Measurements from ENCODE around the gene MAST3.

The MAST3 gene

GRCh38 chr19:18191640-18192062, 94.1 kb downstream of the MAST3 start (continued):
- TF ChIP-seq ZNF280D (tag by site-specific recombination; IDR thresholded peaks at IDR 0.05), result no peak
- no peak for TF ChIP-seq KLF1 (tag by site-specific recombination; IDR thresholded peaks at IDR 0.05)

GRCh38 chr19:18192673-18193387, 95.3 kb downstream of the MAST3 start, which contains the start of gene MPV17L2:
Gene MPV17L2 (plus strand): TSS chr19:18193218. CDS start chr19:18193282, 64 bp downstream.
- Histone ChIP-seq H3K4me1 (ENCODE audit: control insufficient read depth, insufficient read depth, low read length) (no peaks in the 10 kb centered on the region), H3K9me3 (ENCODE audit: control insufficient read depth, insufficient read depth, low read depth, low read length) (no peaks in the 10 kb centered on the region), H3K27ac (ENCODE audit: extremely low read depth, low read depth, low read length) (peak within 1 kb of the TSS; percentile 40; the same call in 1 of the 2 replicates), H3K4me3 (ENCODE audit: low read depth, low read length) (peak within 1 kb of the TSS; percentile 76), H3K36me3 (ENCODE audit: control insufficient read depth in 2 of 2, insufficient read depth in 1 of 2, low read length in 2 of 2) (peaks cover 0 to 14% of the 10 kb centered on the region in 2 experiments; a peak in 2 of 3 replicates)
- POLR2A ChIA-PET, result interaction anchor here (0.6 to 2.3 kb wide), 16 partner anchors 9 to 369 kb away, joined by 3 to 8 read pairs (median 4); partner anchors contain the start of genes JUND, MAST3 and RAB3A
- CTCF ChIA-PET, result interaction anchor here (0.6 to 2.9 kb wide), 12 partner anchors 10 to 218 kb away, joined by 3 to 16 read pairs (median 5); partner anchors contain the start of gene RAB3A
- TF ChIP-seq IKZF3 (tag by site-specific recombination; IDR thresholded peaks at IDR 0.05) (peak; percentile 81), SP3 (tag by site-specific recombination; IDR thresholded peaks at IDR 0.05) (peak; percentile 97), KLF9 (tag by site-specific recombination; IDR thresholded peaks at IDR 0.05; ENCODE audit: low read depth) (peak; percentile 39; the same call in 1 of the 2 replicates), ZEB2 (tag by site-specific recombination; IDR thresholded peaks at IDR 0.05) (peak; percentile 55; the same call in 1 of the 2 replicates), ZNF146 (tag by site-specific recombination; IDR thresholded peaks at IDR 0.05) (no peak), ZBTB20 (tag by site-specific recombination; IDR thresholded peaks at IDR 0.05) (peak; percentile 78; the same call in 1 of the 2 replicates), ZNF624 (tag by site-specific recombination; IDR thresholded peaks at IDR 0.05) (no peak), ZNF629 (tag by site-specific recombination; IDR thresholded peaks at IDR 0.05) (peak; percentile 34; the same call in 1 of the 2 replicates), SP7 (tag by site-specific recombination; IDR thresholded peaks at IDR 0.05) (no peak), ZNF580 (tag by site-specific recombination; IDR thresholded peaks at IDR 0.05) (0 out of 2 replicates have a peak, but pooled peaks have one; percentile 7), ZBTB48 (tag by site-specific recombination; IDR thresholded peaks at IDR 0.05) (no peak), ZBTB26 (tag by site-specific recombination; optimal IDR thresholded peaks at IDR 0.05) (peak; percentile 95), BCL11B (tag by site-specific recombination; IDR thresholded peaks at IDR 0.05; ENCODE audit: low read depth) (peak; percentile 89), ZNF488 (tag by site-specific recombination; IDR thresholded peaks at IDR 0.05) (no peak), ZNF426 (tag by site-specific recombination; IDR thresholded peaks at IDR 0.05) (no peak), TRIM28 (IDR thresholded peaks at IDR 0.05; ENCODE audit: borderline replicate concordance, low read length) (no peak), PBX3 (CRISPR knock-in tag; IDR thresholded peaks at IDR 0.05) (0 out of 2 replicates have a peak, but pooled peaks have one; percentile 44), ZNF175 (tag by site-specific recombination; IDR thresholded peaks at IDR 0.05) (no peak), ZFHX2 (tag by site-specific recombination; conservative IDR thresholded peaks at IDR 0.05) (no peak), ZSCAN18 (tag by site-specific recombination; IDR thresholded peaks at IDR 0.05) (no peak), SP2 (tag by site-specific recombination; IDR thresholded peaks at IDR 0.05) (peak; percentile 100), KLF10 (tag by site-specific recombination; IDR thresholded peaks at IDR 0.05) (peak; percentile 98), ZNF266 (tag by site-specific recombination; IDR thresholded peaks at IDR 0.05; ENCODE audit: low read depth) (no peak), ZNF701 (tag by site-specific recombination; IDR thresholded peaks at IDR 0.05) (no peak), WT1 (tag by site-specific recombination; IDR thresholded peaks at IDR 0.05) (no peak), ZNF530 (tag by site-specific recombination; IDR thresholded peaks at IDR 0.05; ENCODE audit: low read depth) (no peak), ZNF707 (tag by site-specific recombination; IDR thresholded peaks at IDR 0.05) (no peak)

Data from HEK293 (cell line).